GM19438 (cell line): Measurements from ENCODE around the gene OSCP1.

ENCODE experiments used
- ATAC-seq: cut with Tn5 transposase; IDR thresholded peaks from one replicate; pipeline ENCODE4 v1.9.1; 2021; ENCODE audit warnings: low read depth; ENCODE audit not compliant: unreplicated experiment

The OSCP1 gene

DNA sequence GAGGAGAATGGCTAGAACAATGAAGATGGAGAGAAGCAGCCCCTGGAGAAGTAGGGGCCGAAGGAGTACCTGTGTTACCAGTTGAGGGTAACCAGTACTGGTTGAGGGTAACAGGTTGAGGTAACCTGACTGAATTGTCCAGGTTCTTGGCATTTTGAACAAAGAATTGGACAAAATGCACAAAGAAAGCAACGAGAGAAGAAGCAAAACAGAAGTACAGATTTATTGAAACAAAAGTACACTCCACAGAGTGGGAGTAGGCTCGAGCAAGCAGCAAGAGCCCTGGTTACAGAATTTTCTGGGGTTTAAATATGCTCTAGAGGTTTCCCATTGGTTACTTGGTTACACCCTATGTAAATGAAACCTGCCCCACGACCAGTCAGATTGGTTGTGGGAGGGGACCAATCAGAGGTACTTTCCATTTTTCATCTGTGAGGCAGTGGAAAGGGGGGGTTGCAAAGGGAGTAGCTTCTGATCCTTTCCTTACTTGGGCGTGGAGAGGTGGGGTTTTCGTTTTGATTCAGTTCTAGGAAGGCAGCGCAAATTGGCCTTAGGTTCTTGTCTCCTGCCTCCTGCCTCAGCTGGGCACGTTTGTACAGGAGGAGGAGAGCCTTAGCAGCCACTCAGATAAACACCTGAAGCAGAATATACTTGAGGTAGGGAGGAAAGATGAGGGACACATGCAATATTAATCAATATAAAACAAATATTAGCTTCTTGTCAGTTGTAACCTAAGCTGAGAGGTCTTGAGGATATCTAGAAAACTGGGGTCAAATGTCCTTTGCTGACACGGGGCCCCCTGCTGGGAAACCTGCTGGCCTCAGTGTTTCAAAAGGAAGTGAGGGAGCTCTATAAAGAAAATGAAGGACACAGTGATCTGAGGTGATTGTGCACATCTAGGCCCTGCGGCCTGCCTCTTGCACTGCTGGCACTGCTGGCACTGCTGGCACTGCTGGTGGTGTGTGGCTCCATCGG lies 38.3 kb downstream of the OSCP1 start:
- ATAC-seq, result no peak

DNA sequence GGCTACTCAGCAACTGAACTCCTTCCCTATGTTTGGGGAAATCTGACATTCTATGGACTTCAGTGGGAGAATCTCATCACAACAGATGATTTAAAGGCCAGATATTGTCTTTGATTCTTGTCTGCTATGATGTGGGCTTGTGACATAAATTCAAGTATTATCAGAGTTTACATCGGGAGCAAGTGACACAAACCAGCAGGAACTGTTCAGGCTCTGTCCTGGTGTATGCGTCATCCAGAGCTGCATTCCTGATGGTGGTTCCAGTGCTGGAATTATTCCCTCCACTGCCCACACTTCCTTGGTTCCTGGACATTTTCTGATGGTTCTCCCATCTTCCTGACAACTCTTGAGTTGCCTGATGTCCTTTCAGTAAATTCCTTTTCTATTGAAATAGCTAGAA lies 41.8 kb downstream of the OSCP1 start:
- no peak for ATAC-seq

DNA sequence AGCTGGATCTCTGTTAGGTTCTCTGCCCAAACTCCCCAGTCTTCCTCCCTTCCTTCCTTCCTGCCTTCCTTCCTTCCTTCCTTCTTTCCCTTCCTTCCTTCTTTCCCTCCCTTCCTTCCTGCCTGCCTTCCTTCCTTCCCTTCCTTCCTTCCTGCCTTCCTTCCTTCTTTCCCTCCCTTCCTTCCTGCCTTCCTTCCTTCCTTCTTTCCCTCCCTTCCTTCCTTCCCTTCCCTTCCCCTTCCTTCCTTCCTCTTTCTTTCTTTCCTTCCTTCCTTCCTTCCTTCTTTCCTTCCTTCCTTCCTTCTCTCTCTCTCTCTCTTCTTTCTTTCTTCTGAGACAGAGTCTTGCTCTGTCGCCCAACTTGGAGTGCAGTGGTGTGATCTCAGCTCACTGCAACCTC lies 43.8 kb downstream of the OSCP1 start:
- no peak for ATAC-seq

DNA sequence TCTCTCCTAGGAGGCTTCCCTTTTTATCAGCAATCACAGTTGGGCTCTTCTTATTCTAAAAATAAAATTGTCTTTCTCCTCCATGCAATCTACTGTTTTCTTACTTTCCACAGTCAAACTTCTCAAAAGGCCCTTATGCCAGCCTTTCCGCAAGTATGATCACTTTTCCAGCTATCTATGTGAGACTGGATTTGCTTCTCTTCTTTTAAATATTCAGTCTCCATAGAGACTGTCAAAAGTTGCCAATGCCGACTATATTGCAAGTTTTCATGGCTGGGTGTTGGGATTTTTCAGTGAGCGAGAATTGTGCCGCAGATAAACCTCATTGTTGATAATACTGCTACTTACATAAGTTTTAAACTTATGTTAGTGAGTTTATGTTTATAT lies 47.8 kb downstream of the OSCP1 start:
- ATAC-seq, result no peak

DNA sequence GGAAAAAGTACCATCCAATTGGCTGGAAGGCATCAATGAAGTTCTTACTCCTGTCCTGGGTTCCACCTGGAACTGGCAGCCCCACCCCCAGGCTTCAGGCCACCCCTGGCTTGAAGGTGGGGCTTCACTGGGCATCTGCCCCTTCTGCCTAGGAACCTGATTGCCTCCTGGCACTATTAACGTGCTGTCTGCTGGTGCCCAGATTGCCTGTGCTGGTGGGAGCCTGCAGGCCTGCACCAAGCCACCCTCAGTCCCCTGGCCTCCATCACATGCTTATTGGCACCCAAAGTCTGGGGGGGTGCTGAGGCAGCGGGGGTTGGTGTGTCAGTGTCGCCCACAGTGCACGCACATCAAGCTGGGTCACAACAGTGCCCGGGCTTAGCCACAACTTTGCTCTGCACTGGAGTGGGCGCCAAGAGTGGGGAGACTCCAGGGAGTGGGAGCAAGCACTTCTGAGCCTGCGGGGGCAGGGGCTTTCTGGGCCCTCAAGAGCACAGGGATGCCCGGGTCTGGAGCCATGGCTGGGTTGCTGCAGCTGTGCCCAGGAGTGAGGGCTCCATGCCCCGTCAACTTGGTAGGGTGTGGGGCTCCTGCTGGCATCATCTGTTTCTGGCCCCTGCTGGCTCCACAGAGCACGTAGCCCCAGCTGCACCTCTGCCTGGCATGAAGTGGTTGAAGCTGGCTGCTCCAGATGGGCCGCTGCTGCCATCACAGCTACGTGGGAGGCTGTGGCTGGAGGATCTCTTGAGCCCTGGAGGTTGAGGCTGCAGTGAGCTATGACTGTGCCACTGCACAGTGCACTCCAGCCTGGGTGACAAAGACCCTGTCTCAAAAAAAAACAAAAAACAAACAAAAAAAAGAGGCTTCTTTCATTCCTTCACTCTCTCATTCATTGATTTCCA lies 48.4 kb downstream of the OSCP1 start:
- no peak for ATAC-seq

DNA sequence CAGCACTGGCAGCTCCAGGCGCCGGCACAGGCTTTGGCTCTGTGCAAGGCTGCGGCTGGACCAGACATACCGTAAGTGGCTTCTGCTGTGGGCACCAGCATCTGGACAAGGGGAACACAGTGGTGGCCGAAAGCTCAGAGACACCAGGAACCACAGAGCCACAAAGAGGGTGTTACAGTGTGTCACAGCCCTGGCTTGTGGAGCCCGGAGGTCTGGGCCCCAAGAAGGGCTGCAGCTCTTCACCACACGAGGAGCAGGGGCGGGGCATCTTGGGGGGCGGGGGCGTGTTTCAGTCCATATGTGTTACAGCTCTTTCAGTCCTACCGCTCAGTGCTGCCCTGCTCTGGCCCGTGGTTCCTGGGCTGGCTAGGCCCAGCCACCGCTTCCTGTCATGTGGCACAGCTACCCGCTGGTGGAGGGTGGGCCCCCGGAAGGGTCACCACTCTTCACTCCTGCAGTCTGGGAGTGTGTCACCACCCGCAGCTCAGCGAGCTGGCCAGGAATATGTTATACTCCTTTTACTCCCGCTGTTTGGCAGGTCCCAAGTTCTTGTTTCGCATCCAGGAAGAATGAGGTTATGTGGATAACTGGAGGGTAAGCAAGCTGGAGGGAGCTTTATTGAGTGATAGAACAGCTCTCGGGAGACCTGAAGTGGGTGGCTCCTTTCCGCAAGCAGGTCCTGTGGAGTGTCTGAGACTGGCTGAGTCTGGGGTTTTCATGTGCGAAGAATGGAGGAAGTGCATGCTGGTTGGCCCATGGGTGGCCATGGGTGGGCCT lies 49.2 kb downstream of the OSCP1 start:
- ATAC-seq, result peak; percentile 63

DNA sequence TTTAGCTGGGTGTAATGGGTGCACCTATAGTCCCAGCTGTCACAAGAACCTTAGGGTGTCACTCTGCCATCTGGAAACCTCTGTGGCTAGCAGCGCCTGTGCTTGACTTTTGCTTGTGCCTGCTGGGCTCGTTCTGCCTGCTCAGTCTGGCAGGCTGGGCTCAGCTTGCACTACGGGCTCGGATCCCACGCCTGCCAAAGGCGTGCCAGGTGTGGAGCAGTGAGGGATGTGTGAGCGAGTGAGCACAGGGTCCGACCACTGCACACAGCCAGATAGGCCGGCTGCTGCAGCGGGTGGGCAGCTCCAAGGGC lies 49.8 kb downstream of the OSCP1 start:
- ATAC-seq, result no peak

DNA sequence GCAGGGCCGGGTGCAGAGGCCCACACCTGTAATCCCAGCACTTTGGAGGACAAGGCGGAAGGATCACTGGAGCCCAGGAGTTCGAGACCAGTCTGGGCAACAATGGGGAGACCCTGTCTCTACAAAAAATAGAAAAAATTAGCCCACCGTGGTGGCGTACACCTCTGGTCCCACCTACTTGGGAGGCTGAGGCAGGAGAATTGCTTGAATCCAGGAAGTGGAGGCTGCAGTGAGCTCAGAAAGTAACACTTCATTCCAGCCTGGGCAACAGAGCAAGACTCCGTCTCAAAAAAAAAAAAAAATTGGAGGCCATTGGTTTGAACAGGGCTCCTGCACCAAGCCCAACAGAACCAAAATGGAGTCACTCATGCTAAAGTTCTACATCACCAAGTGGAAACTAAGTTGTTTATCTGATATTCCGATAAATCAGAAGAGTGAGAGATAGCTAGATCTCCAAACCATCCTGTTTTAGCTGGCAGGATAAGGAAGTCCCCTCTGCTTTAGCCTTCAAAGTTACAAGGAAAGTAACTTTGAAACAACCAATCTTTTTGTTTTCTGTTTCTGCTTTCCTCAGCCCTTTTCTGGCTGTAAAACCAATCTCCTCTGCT lies 51.8 kb downstream of the OSCP1 start:
- ATAC-seq, result no peak

DNA sequence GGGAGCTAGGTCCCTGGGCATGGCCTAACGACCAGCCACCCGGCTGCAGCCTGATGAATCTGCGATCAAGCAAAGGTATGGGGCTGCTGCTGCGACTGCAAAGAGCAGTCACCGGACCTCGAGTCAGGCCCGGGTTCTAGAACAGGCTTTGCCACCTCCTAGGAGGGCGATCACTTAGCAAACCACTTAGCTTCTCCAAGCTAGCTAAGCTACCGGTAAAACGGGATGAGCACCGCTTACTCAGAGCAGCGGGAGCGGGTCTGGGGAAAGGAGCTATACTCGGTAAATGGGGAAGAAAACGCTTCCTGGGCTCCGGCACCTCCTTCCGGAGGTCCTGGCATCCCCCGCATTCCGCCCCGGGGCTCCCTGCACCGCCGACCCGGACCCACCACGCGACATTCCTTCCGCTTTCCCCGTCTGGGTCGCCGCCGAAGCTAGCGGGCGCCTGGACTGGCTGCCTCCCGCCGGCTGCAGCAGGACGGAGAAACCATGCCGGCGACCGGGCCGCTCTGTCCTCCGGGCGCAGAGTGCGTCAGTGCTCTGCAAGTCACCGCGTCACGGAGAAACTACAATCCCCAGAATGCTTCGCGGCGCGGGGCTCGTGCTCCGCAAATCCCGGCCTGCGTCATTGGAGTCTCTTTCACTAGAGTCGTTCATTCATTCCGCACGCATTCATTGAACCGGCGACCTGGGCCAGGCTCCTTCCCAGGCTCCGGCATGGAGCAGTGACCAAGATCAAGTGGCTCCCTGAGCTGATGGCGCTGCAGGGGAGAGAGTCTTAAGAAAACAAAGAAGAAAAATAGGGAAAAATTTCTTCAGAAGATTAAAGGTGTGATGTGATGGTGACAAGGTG lies 52.6 kb downstream of the OSCP1 start, which contains the start of gene LSM10:
TSS of gene LSM10 (minus strand) at position 531 of the 853 bp plus-strand sequence. CDS start 3,779 bp downstream, outside the sequence.
- ATAC-seq, result peak; percentile 50

DNA sequence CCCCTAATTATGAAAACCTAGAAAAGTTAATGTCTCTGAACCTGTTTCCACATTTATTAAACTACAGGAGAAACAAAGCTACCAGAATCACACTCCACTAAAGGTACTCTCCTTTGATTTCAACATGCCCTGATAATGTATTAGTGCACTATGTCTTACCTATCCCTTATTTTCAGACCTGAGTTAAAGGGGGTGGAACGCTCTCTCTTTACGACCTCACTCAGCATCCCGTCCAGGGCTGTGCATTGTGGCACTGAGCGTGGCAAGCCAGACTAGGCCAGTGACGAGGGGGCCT lies 53.2 kb downstream of the OSCP1 start:
- ATAC-seq, result no peak

DNA sequence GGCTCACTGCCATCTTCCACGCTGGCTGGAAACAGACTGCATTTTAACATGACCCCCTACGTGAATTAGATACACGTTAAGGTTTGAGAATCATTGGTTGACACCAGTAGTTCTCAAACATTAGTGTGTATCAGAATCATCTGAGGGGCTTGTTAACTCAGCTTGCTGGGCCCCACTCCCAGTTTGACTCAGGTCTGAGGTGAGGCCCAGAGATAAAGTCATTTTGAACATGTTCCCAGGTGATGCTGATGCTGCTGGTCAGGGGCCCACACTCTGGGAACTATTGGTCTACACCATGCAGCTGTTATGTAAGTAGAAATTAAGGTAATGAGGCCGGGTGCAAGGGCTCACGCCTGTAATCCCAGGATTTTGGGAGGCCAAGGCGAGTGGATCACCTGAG lies 53.9 kb downstream of the OSCP1 start:
- no peak for ATAC-seq

DNA sequence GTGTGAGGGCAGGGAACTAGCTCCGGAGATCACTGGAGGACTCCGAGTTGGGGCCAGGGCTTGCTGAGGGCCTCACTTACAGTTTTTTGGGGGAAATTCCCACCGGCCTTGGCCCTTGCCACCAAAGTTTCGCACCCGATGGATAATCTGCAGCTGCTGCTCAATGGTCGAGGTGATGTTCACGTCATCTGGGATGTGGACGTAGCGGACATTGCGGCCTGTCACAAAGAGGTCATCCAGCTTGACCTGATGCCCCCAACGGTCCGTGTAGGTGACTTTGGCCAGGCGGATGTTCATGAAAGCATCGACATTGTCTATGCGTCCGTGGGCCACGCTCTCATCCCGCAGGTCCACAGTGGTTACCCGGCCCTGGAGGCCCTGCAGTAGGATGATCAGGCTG lies 56.6 kb downstream of the OSCP1 start:
- ATAC-seq, result no peak

DNA sequence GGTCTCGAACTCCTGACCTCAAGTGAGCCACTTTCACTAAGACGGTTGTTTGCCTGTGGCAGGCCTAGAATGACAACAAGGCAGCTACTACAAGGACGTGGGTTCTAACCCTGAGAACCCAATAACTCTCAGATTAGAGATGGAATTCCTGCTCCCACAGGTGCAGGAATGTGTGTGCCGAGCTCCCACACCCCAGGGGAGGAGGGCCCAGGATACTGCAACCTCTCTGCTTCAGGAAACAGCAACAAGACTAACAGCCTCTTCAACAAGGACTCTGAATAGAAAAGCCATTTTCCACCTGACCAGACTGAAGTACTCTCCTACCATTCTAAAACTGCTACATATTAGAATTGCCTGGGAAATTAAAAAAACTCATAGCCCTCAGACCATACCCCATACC lies 57.4 kb downstream of the OSCP1 start:
- ATAC-seq, result no peak

DNA sequence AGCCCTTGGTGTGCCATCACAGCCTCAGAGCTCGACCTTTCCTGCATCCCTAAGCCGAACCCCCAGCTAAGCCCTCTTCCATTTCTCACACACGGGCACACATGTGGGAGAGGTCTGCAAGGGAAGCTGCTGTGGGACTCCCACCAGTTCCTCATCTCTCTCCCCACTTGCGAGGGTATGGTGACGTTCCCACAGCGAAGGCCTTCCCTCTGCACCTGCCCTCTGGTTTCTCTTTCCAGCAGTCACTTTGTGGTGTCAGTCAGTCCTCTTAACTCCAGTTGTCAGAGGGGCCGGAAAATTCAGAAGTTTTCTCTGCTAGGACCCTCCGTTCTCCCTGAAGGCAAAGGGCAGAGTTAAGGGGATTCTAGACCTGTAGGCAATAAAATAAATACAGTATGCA lies 59.0 kb downstream of the OSCP1 start:
- ATAC-seq, result no peak

DNA sequence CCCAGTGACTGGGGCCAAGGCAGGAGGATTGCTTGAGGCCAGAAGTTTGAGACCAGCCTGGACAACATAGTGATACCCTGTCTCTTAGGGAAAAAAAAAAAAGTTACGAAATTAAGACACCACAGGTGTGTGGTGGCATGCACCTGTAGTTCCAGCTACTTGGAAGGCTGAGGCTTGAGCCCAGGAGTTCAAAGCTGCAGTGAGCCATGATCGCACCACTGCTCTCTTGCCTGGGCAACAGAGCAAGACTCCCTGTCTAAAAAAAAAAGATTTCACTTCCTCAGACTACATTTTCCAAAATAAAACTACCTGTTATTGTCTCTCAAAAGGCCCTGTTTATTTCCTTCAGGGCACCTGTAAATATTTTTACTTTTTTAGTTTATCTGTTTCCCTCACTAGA lies 59.8 kb downstream of the OSCP1 start:
- no peak for ATAC-seq

DNA sequence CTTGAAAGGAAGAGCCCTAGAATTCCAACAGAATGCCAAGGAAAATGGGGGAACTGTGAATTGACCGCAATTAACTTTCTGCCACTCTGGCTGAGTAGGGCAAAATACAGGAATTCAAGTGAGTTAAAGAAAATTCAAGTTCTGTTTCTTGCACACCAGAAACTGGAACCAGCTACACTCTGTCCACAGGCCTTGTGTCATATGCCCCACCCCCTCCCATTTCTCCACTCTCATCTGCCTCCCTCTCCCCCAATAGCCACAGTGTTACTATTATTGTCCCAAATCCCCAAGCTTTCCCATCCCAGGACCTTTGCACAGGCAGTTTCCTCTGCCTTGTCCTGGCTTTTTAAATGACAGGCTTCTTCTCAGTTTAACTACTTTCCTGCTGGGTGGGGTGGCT lies 60.3 kb downstream of the OSCP1 start:
- ATAC-seq, result no peak

DNA sequence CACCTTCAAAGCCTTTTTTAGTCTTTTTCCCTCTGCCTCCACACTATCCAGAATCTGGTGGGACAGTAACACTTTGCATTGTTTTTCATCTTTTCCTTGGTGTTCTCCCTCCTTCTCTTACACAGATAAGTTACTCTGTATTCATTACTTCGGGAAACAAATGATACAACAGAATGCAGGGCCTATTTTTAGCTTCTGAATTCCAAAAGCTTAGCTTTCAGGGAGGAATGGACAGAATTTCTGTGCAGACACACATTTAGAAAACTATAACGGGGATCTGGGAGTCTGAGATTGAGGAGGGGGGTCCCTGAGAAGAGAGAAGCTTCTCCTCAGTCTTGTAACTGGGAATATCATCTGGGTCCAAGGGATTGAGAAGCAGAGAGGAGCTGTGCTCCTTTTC lies 61.0 kb downstream of the OSCP1 start:
- no peak for ATAC-seq

DNA sequence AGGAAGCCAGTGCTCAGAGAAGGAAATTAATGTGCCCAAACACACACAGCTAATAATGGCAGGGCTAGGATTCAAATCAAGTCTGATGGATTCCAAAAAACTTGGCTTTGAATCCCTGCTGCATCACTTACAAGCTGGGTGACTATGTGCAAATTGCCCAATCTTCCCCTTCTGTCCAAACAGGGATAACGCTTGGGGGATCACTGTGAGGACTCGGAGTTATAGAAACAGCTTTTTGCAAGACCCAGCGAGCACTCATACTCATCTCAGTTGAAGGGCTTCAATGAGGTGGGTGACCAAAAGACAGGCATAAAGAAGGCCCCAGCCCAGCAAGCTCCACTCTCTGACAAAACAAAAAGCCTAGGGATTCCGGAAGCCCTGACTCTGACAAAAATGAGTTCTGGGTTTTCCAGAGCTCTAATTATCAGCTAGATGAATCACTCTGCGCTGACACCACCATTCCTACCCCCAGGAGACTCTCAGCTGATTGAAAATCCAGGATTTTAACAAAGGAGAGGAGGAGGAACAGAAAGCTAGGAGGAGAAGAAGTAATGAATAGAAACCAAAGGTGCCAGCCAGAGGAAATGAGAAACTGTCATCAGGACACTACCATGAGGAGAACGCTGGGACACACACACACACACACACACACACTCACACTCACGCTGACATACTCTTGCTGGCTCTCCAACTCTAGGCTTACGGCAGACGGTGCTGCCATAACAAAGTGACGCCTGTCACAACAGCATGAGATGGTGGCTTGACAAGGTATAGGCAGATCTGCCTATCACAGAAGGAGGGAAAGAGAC lies 62.9 kb downstream of the OSCP1 start:
- no peak for ATAC-seq
